ENCODE data around the gene NAA38. TPM values are rescaled to one million over a fixed set of nuclear protein-coding genes. Genes with fewer than 3 reads are reported as not detected.
"Not testable (repeated sequence)": the region's sequence is repeated elsewhere in the genome, so short reads cannot be mapped to it uniquely, and the experiment has no call there.

Gene NAA38
- total and polyA plus RNA-seq, 2 donors (not counting 1 experiment from before 2014, with no cell fraction given), result 20.0 to 80.5 TPM

DNA sequence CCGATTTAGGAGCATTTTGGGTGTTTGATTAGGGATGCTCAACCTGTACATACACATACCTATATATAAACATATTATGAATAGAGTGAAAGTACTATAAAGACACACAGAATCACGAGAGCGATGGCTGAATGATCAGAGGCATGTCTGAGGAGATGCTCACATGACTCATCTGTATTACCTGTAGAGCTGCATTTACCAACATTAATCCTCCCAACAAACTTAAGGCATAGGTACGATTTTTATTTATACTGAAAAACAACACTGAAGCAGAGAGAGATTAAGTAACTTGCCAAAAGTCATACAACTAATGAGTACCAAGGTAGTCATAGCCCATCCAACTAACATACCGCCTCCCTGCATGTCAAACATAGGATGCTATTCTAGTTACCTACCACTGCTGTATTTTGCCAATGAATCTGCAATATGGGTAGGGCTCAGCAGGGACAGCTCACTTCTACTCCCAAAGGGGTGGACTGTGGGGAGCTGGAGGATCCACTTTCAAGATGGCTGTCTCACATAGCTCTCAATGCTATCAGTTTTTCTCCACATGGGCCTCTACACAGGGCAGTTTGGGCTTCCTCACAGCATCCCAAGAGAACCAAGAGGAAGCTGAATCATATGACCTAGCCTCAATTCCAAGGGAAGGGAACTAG is 7.8 kb upstream of the NAA38 start:
- intact Hi-C loops (cut with micrococcal nuclease), result no loop called here

GRCh38 chr17:7864384-7864783 is 7.0 kb upstream of the NAA38 start:
- H3K9me3 ChIP-seq (ENCODE audit: control extremely low read depth in 1 of 3, control insufficient read depth in 2 of 3, insufficient read depth in 1 of 3, low read length in 2 of 3); H3K4me1 ChIP-seq (ENCODE audit: control insufficient read depth in 2 of 2, insufficient read depth in 2 of 2, low read length in 2 of 2); POLR2A ChIA-PET; H3K27ac Mint-ChIP-seq; H3K27me3 ChIP-seq (replicated peaks in 1 of 4; ENCODE audit: control extremely low read depth in 1 of 4, control insufficient read depth in 3 of 4, insufficient read depth in 4 of 4, low read length in 3 of 4); H4K20me1 ChIP-seq (ENCODE audit: control insufficient read depth, insufficient read depth, low read length, poor library complexity, severe bottlenecking); intact Hi-C loops (cut with micrococcal nuclease); H3K4me3 Mint-ChIP-seq; H3K9ac ChIP-seq (ENCODE audit: low read length); H3K4me2 ChIP-seq (replicated peaks; ENCODE audit: low read depth, low read length, poor library complexity, severe bottlenecking); H3K27ac ChIP-seq (ENCODE audit: low read length in 2 of 2); H2AFZ ChIP-seq (ENCODE audit: insufficient read depth, low read depth, low read length, poor library complexity, severe bottlenecking); H3K9me3 Mint-ChIP-seq (ENCODE audit: insufficient read depth); H3K4me3 ChIP-seq (ENCODE audit: control extremely low read depth in 1 of 5, extremely low read depth in 1 of 5, insufficient read depth in 1 of 5, low read depth in 2 of 5, low read length in 4 of 5); H3K27me3 Mint-ChIP-seq; ATAC-seq (ENCODE audit: low read depth); H3K36me3 ChIP-seq (replicated peaks in 1 of 2; ENCODE audit: control extremely low read depth in 1 of 2, control insufficient read depth in 1 of 2, extremely low read depth in 1 of 2, insufficient read depth in 2 of 2, low read length in 1 of 2); DNase-seq: not testable (repeated sequence)
- H3K79me2 ChIP-seq (ENCODE audit: control insufficient read depth, insufficient read depth, low read length), result peaks cover 11% of the 10 kb centered on the region
- WGBS (ENCODE audit: insufficient coverage), result 96% methylated on average over 3 of the region's 5 CpGs
- CTCF ChIA-PET, result interaction anchor here (0.7 to 8.6 kb wide), 21 partner anchors 10 to 195 kb away, joined by 3 to 144 read pairs (median 5); partner anchors contain the start of gene RNF227
- H3K4me1 Mint-ChIP-seq, result peaks cover 11% of the 10 kb centered on the region

More for the DNA sequence above, 7.8 kb upstream of the NAA38 start:
- 100% methylated on average over 1 of the region's 5 CpGs for WGBS (ENCODE audit: insufficient coverage)
- peaks cover 5 to 8% of the 10 kb centered on the region in 2 donors for H3K4me1 ChIP-seq (ENCODE audit: control insufficient read depth in 2 of 2, insufficient read depth in 2 of 2, low read length in 2 of 2)
- Mint-ChIP-seq H3K27me3 (no peaks in the 10 kb centered on the region), H3K9me3 (ENCODE audit: insufficient read depth) (no peaks in the 10 kb centered on the region), H3K4me1 (peaks cover 11% of the 10 kb centered on the region), H3K27ac (peak overlapping the region; percentile 5), H3K4me3 (no peak overlapping the region)
- no peak overlapping the region for H3K27ac ChIP-seq (ENCODE audit: low read length in 2 of 2)
- peaks cover 11% of the 10 kb centered on the region for H3K79me2 ChIP-seq (ENCODE audit: control insufficient read depth, insufficient read depth, low read length)
- H4K20me1 ChIP-seq (ENCODE audit: control insufficient read depth, insufficient read depth, low read length, poor library complexity, severe bottlenecking), result no peaks in the 10 kb centered on the region
- no peak overlapping the region for H2AFZ ChIP-seq (ENCODE audit: insufficient read depth, low read depth, low read length, poor library complexity, severe bottlenecking)
- CTCF ChIA-PET, result interaction anchor here (0.7 to 8.6 kb wide), 12 partner anchors 9 to 194 kb away, joined by 3 to 144 read pairs (median 6); partner anchors contain the start of gene RNF227
- H3K27me3 ChIP-seq (replicated peaks in 1 of 4; ENCODE audit: control extremely low read depth in 1 of 4, control insufficient read depth in 3 of 4, insufficient read depth in 4 of 4, low read length in 3 of 4), result no peaks in the 10 kb centered on the region
- DNase-seq, result no peak
- no peaks in the 10 kb centered on the region for H3K9me3 ChIP-seq (ENCODE audit: control extremely low read depth in 1 of 3, control insufficient read depth in 2 of 3, insufficient read depth in 1 of 3, low read length in 2 of 3)
- H3K9ac ChIP-seq (ENCODE audit: low read length), result no peak overlapping the region
- POLR2A ChIA-PET, result interaction anchor here (0.7 kb wide), 1 partner anchor 346 kb away, joined by 3 read pairs; no protein-coding TSS in a partner anchor
- H3K36me3 ChIP-seq (replicated peaks in 1 of 2; ENCODE audit: control extremely low read depth in 1 of 2, control insufficient read depth in 1 of 2, extremely low read depth in 1 of 2, insufficient read depth in 2 of 2, low read length in 1 of 2), result peaks cover 1 to 4% of the 10 kb centered on the region in 2 experiments
- TF ChIP-seq, protein P1, sequence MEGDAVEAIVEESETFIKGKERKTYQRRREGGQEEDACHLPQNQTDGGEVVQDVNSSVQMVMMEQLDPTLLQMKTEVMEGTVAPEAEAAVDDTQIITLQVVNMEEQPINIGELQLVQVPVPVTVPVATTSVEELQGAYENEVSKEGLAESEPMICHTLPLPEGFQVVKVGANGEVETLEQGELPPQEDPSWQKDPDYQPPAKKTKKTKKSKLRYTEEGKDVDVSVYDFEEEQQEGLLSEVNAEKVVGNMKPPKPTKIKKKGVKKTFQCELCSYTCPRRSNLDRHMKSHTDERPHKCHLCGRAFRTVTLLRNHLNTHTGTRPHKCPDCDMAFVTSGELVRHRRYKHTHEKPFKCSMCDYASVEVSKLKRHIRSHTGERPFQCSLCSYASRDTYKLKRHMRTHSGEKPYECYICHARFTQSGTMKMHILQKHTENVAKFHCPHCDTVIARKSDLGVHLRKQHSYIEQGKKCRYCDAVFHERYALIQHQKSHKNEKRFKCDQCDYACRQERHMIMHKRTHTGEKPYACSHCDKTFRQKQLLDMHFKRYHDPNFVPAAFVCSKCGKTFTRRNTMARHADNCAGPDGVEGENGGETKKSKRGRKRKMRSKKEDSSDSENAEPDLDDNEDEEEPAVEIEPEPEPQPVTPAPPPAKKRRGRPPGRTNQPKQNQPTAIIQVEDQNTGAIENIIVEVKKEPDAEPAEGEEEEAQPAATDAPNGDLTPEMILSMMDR (IDR thresholded peaks at IDR 0.05), result no peak
- no peak for TF ChIP-seq EZH2 (IDR thresholded peaks at IDR 0.05; ENCODE audit: borderline replicate concordance, insufficient read depth, low read depth, low read length, poor library complexity, severe bottlenecking)
- ATAC-seq (ENCODE audit: low read depth), result no peak
- no peak overlapping the region for H3K4me2 ChIP-seq (replicated peaks; ENCODE audit: low read depth, low read length, poor library complexity, severe bottlenecking)
- H3K4me3 ChIP-seq (ENCODE audit: control extremely low read depth in 1 of 5, extremely low read depth in 1 of 5, insufficient read depth in 1 of 5, low read depth in 2 of 5, low read length in 4 of 5), result no peak overlapping the region

Measured in B cell (primary cell).